ENCODE data around the gene APOBEC4. TPM values are rescaled to one million over a fixed set of nuclear protein-coding genes. Genes with fewer than 3 reads are reported as not detected.
"Not testable (repeated sequence)": the region's sequence is repeated elsewhere in the genome, so short reads cannot be mapped to it uniquely, and the experiment has no call there.

The APOBEC4 gene
- polyA plus RNA-seq, 12 donors: not detected

DNA sequence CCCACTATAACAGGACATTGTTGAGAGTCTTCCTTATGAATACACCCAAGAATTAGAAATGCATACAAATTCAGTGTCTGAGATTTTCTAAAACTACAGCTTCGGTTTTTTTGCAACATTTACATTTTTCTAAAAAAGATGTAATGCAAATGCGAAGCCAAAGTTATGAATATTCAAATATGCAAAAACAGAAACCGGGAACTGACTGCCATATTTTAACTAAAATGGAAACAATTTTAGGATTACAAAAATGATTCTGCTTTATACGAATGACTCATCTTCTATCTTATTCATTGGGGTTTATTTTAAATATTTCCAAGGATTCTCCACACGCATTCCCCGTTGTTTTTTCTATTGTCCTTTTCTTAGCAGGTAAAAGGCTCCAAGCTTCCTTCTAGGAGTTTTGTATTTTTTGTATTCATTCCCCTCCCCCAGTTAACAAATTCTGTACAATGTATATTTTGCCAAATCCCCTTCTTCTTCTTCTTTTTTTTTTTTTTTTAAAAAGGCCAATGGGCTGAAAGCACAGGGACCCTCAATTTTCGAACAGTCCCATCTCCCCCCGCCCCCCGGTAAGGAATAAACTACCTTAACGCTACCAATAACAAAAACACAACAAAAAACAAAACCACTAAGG is 18.6 kb downstream of the APOBEC4 start:
- DNase-seq: no peak

DNA sequence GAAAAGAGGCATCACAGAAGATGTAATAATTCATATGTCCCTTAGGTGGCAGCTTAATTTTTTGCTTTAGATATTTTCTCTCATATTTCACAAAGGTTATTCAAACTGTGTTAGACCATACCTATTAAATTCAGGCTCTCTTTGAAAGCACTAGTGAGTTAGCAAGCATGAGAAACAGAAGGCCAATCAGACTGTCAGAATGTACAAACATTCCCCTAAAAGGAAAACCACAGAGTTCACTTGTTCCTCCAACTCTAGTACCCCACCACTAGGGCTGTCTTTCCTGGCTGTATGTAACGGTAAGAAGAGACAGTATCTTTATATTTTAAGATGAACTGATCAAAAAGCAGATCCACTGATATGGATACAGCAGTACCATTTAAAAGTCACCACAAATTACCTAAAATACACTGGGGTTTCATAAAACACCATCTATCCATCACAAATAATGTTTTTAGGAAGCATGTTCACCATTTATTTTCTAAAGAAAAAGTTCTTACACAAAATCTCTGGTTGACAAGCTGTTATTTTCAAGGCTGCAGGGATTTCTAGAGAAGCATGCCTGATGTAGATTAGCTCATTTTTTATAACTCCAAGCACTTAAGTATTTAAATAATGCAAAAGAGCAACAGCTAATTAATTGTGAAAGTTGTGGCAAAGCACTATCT is 19.3 kb downstream of the APOBEC4 start:
- DNase-seq: no peak

DNA sequence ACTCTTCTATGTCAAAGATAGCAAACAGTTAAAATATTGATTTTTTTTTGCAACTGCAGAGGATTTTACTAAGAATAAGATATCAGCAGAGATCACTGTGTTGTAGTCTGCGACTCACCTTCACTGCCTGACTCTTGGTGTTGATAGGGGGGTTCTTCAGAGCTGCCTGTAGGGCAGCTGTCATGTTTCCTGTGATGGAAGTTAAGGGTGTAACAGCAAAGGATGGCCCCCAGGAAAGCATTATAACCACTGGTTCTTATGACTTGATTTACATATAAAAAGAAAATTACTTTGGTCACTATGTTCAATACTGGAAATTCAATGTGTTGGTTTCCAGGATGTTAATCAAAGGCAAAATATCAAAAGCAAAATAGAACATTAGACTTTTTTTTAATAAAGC is 20.2 kb downstream of the APOBEC4 start:
- DNase-seq: no peak

DNA sequence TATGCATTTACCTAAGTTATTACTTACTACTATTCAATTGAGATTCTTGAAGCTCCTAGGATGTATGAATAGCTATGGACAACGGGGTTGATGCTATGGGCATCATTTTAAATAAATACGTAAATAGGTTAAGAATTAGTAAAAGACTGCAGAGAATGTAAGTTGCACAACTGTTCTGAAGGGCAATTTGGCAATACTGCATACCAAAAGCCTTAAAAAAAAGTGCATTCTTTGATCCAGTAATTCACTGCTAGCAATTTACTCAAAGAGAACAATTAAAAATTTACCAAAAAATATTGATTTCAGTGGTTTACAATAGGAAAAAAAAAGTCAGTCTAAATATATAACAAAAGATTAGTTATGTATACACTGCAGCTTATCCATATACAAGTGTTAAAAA is 21.0 kb downstream of the APOBEC4 start:
- DNase-seq: no peak

DNA sequence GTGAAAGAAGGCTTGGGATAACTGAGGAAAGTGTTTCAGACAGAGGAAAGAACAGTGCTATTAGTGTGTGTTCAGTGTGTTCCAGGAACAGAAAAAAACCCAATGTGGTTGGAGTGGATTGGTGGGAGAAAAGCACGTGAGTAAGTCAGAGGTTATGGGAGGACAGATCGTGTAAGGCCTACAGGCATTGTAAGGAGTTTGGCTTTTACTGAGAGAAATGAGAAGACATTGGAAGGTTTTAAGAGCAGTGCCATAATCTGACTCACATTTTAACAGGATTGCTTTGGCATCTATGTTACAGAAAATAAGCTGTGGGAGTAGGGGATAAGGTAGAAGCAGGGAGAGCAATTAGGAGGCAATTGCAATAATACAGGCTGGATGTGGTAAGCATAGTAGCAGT is 22.4 kb downstream of the APOBEC4 start:
- DNase-seq: no peak

DNA sequence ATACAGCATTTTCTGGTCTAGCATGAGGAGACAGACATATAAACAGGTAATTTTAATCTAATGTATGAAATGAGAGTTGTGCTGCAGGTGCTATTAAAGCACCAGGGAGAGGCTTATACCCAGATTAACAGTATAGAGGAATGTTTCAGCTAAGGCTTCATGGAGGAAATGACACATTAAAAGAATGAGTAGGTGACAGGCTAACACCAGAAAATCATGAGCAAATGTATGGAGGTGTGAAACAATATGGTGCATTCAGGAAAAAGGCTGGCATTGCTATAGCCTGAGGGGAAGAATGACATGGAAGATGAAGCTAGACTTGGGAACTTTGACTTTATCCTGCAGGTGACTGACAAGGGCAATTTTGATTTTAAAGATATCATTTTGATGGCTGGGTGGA is 24.6 kb downstream of the APOBEC4 start:
- DNase-seq: no peak

DNA sequence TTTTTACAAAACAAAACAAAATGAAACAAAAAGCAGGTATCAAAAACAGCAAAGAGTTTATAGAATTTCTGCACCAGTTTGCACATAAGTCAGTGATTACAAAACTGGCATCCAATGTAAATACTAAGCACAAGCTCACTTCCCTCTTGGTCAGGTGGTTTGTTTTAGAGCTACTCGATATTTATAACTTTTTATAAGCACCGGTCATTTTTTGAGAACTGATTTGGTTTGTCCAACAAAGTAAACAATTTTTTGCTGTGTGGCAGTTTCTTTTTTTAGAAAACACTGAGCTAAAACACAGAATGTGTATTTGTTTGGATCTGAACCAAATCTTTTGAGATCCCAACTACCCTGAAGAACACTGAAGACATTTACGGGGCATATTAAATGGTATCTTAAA is 26.9 kb downstream of the APOBEC4 start:
- DNase-seq: not testable (repeated sequence)

DNA sequence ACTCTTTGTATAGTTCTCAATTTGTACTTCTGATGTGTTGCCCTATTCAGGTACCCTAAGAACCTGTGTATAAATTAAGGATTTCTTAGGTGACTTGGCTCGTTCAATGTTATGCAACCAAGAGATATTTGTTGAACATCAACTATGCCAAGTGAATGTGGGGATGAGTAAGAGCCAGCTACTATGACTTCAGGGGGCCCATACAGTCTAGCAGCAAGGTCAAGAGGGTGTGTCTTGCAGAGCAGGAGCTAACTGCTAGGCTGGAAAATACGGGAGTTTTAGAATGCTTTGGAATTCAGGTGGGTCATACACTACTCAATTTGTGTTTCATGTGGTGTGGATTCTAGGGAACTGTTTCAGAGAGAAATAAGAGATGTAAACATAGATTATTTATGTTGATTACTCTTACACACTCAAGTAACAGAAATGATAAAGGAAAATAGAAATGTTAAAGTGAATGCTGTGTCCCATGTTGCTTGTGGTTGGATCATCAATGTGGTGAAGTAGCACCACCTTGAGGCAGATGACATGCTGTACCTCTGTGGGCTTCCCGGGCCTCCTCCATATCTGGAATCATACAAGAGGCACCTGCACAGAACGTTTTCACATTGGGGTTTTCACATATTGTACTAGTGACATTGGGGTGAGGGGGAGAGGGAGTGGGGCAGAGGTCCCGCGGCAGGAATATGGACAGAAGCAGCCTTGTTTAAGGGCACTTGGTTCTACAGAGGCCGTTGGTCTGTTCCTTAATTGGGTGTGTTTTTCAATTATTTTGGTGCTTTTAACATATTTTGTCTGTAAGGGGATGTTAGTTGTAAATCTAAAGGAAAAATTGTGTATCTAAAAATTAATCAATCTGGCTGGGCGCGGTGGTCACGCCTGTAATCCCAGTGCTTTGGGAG is 30.0 kb downstream of the APOBEC4 start:
- DNase-seq: peak; percentile 70

DNA sequence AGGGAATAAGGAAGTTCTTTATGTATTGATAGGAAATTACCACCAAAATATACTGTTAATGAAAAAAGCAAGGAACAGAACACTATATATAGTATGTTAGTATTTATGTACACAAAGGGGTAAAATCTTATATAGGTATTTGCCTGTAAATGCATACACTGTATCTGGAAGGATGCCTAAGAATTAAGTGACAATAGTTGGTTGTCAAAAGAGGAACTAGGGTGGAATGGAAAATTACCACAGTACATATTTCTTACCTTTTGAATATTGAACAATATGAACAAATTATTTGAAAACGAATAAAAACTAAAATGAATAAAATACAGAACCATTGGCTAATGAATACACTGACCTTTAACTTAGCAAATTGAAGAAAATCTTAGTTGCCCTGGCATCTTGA is 31.1 kb downstream of the APOBEC4 start:
- DNase-seq: no peak

DNA sequence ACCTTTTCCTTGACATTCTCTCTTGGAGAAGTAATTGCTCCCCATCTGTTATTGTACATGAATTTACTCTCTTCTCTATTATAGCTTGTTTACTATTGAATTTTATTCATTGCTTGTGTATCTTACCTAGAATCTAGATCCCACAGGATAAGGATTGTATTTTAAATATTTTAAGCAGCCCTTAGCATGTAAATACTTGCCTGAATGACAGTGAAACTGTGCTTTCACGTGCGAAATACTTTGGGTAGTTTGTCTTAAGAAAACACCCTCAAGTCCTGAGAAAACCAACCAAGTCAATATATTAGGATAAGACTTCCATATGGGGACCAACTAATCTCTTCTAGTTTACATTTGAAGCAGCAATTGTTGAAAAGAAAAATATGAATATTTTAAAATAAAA is 32.8 kb downstream of the APOBEC4 start:
- DNase-seq: no peak

DNA sequence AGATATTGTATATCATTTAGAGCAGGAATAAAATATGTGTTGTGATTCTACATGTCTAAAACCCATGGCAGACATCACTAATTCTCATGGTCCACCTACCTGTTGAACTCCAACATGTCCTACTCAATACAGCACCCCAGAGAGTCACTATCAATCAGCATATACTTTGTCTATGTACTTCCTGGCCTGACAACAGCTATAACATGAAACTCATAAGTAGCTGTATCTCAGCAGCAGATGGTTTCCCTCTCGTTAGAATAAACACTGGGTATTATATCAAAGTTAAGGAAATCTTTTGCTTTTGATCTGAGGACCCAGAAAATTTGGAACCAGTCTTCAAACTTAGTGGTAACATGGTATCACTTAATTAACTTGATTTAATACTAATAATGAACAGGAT is 33.3 kb downstream of the APOBEC4 start:
- no peak for DNase-seq

DNA sequence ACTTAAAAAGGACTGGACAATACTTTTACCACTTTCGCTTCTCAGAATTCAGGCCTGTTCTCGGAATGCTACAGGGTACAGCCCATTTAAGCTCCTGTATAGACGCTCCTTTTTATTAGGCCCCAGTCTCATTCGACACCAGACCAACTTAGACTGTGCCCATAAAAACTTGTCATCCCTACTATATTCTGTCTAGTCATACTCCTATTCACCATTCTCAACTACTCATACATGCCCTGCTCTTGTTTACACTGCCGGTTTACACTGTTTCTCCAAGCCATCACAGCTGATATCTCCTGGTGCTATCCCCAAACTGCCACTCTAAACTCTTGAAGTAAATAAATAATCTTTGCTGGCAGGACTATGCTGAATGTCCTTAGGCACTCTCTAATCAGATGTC is 34.9 kb downstream of the APOBEC4 start:
- not testable (repeated sequence) for DNase-seq

DNA sequence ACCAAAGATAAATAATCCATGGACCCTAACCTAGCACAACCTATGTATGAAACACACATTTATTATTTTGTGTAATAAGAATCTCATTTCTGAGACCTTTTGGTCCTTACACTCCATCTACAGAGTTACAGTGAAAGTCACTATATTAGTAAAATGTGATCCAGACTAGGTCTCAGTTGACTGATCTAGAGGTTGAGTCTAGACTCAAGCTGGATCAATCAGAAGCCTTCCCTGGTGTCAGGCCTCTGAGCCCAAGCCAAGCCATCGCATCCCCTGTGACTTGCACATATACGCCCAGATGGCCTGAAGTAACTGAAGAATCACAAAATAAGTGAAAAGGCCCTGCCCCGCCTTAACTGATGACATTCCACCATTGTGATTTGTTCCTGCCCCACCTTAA is 40.1 kb downstream of the APOBEC4 start:
- DNase-seq: not testable (repeated sequence)

DNA sequence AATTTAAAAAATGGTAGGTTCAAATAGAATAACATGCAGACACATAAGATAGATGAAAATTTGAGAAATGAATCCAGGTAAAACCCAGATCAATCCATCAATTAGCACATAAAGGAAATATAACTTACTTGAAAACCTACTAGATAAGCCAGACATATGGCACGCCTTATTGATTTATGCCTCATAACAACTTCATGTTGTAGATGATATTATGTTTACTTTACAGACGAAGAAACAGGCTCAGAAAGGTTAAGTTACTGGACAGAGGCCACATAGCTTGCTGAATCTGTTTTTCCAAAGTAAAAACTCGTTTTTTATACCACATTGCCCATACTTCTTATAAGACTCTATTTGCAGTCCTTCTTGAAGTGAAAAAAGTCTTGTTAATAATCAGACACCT is 40.7 kb downstream of the APOBEC4 start:
- DNase-seq: no peak

DNA sequence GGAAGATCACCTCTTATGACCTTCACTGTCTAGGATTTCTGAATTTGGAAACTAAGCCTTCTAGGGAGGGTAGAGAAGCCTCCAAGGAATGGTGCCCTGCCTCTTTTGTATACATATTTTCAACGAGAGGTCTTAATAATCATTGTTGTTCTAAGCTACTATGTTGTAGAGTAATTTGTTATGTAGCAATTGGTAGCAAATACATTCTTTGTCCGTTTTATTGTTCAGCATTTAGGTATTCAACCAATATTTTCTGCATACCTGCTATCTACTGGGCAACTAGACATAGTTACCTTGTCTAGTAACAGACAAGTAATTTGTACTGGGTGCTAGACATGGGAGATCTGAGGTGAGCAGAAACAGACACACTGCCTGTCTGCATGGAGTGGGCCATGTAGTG is 42.1 kb downstream of the APOBEC4 start:
- no peak for DNase-seq

DNA sequence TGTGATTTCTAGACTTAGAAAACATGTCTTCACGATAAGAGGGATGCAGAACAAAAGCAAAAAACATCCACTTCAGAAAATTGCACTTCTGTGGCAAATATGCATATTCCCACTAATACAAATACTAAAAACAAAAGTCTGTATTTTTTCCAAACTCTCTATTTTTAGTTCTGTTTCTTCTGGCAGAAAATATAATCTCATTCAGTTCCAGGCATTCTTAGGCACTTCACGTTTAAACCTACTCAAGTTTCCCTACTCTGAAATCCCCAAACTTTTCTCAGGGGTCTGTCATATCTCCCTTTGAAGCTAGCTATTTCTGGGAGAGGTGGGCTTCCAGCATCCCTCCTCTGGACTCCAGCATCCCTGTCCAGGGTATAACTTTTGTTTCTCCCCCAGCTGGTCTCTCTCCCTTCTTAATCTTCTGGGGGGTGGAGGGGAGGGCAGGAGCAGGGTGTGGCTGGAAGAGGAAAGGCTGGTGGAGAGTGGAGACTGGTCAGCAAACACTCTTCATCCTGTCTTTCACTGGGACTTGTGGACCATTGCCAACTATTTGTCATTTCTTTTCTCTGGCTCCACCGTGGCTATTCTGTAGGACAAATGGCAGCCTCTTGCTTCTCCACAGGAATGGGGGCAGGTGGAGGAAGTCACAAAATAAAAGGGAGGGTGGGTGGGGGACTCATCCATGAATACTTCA is 43.2 kb downstream of the APOBEC4 start:
- DNase-seq: no peak

DNA sequence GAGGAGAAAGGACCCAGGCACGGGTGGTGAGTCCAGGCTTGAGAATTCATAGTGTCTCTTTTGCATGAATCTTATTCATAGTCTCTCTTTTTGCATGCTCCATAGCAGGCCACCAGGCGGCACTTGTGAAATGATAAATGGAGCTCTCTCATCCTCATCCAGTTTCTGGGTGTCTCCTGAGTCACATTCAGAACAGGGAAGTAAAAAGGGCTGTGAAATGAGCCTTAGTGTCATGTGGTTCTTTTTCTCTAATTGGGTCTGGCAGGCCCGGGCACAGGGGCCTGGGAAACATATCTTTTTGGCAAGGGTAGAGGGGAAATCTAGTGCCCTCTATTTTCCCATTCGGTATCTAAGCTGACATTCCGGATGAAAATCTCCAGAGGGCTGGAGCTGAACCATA is 43.8 kb downstream of the APOBEC4 start:
- DNase-seq: peak; percentile 51

DNA sequence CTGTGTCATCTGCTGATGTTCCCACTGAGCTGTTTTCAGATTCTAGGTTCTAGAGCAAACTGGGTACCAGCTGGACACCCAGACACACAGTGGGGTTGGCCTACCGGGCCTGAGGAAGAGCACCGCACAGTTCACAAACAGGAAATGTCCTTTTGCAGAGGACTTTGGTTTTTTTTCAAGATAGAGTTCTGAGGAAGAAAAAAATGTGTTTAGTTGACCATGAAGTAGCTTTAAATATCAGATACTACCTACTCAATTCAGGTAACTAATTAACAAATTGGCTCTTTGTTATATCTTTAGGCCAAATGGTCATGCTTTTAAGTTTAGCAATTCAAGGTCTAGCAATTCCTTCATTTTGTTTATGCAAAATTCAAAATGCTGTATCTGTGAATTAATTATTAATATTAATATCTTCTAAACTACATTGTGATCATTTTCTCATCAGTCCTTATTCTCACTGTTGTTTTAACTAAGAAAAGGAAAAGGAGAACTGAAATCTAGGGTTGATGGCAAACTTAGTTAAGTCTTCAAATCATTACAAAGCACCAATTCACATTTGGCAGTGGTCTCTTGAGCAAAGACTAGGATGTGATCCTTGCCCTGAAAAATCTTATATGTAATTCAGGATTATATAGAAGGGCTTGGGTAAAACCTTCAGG is 45.7 kb downstream of the APOBEC4 start:
- DNase-seq: no peak

DNA sequence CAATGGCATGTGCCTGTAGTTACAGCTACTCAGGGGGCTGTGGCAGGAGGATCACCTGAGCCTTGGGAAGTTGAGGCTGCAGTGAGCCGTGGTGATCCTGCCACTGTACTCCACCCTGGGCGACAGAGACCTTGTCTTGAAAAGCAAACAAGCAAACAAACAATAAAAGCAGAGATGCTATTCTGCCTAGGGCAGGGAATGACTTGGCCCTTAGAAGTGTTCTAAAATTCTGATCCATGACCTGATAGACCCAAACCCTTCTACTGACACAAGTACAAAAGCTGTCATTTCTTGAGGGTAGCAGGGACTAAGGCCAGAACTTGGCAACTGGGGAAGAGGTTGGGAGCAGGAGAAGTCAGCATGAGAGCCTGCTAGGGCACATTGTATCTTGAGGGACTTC is 47.2 kb downstream of the APOBEC4 start:
- DNase-seq: no peak

DNA sequence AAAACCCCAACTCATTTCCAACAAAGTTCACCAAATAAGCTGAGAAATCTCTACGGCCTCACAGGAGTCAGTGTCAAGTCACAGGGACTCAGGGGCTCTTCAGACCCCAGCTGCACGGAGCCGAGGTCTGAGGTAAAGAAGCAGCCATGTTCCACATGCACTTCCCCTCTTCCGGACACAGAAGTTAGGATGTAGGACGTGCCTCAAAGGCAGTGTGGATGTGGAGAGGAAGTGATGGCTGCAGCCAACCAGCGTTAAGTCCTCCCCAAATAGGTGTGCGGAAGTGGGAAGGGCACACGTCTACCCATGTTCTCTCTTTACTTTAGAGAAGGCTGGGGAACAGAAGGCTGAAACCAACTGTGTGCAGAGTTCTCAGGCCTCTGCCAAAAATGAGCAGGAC is 48.3 kb downstream of the APOBEC4 start:
- DNase-seq: no peak

DNA sequence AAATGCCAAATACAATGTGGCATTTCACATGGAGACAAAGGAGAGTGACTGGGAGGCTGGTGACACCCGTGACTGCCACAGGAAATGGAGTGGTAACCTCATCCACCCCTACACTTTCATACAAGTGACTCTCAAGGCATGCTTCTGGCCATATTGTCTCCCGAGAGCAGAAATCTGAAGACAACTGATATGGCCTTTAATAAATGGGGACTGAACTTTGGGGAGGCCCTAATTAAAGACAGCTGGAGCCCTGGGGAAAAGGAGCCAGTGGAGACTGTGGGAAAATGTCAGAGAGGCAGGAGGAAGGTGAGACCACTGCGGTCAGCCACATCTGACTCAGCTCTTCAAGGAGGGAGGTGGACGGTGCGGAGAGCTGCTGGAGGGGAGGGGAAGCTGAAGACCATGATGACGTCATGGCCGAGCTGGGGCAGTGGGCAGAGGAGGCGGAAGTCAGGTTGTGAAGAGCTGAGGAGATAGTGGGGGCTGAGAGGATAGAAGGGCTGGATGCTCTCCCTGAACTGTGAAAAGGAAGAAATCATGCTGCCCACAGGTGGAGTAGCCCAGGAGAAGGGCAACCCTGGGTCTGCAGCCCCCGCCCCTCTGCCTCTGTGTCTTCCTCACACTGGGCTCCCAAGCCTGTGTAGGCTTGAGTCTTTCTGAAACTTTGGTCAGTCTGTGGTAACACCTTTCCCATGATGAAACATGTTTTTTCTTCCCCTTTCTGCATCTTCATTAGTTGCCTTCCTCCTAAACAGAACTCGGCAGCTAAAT is 48.9 kb downstream of the APOBEC4 start:
- no peak for DNase-seq
